GM21360 (cell line): ENCODE measurements around the gene FBXW12.

Experiments
- ATAC-seq: cut with Tn5 transposase; IDR thresholded peaks from one replicate; pipeline ENCODE4 v1.9.1; 2021; ENCODE audit warnings: mild to moderate bottlenecking, moderate library complexity; ENCODE audit not compliant: unreplicated experiment

FBXW12 gene

DNA sequence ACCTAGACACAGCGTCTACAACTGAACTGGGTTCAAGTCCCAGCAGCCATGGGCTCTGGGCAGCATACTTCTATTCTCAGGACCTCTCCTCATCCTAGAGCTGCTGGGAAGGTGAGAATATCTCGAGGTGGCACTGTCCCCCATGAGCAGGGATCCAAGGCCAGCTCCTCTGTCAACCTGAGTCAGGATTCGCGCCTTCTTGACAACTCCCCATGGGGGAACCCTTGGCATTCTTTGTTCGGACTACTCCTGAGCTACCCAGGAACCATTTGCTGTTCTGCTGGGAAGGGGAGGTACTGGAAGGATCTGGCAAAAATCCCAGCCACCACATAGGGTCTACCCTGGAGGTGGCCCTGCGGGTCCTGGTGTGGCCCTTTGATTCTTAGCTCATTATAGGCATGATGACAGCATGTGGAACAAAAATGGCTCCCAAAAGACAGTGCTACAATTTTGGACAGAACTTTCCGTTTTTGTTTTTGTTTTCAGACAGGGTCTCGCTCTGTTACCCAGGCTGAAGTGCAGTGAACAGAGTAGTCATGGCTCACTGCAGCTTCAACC is 35.6 kb downstream of the FBXW12 start:
- ATAC-seq = no peak

DNA sequence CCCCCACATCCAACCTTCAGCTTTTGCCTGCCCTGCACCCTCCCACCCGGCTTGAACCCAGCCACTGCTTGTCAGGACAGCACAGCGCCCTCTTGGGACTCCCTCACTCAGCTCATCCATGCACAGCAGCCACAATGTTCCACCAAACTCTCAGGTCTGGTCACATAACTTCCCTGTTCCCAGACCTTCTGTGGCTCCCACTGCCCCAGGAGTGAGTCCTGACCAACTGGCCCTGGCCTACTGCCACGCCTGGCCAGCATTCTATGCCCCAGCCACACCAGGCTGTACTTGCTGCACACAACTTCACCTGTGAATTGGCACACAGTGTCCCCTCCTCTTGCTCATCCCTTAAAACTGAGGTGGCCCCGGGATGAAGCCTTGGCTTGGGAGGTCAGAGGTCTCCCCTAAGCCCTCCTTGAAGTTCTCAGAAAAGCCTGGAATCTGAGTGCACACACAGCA is 36.8 kb downstream of the FBXW12 start:
- ATAC-seq = no peak

GRCh38 chr3:48409291-48410201 is 37.5 kb downstream of the FBXW12 start:
- no peak for ATAC-seq

DNA sequence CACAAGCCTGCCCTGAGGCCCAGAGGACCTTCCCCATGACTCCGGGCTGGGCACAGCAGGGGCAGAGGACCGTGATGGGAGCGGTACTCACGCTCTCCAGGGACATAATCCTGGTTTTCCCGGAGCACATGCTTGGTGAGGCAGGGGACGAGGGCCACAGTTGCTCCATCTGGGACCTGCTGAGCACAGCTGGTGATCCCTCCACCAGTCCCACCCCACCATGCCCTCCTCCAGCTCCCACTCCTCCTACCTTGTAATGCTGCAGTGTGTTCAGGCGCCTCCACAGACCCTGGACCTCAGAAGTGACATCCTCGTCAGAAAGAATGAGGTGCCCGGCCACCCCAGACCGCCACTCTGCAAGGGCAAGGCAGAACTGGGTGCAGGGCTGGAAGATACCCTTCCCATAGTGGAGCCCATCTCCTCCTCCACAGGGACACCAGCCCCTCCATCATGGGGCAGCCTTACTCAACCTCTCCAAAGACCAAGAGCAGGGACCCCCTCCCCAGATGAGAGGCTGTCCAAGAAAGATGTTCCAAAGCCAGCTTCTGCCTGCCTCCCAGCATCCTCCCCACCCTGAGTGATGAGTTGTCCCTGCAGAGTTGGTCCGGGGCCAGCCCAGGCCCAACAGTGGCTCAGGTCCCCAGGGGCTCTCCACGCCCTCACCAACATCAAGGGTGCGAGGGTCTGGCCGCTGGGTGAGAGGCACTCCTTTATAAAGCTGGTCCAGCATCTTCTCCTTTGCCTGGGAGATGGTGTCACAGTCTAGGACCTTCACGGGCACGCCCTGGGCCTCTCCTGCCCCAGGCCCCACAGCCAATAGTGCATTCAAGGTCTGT is 38.4 kb downstream of the FBXW12 start:
- no peak for ATAC-seq

DNA sequence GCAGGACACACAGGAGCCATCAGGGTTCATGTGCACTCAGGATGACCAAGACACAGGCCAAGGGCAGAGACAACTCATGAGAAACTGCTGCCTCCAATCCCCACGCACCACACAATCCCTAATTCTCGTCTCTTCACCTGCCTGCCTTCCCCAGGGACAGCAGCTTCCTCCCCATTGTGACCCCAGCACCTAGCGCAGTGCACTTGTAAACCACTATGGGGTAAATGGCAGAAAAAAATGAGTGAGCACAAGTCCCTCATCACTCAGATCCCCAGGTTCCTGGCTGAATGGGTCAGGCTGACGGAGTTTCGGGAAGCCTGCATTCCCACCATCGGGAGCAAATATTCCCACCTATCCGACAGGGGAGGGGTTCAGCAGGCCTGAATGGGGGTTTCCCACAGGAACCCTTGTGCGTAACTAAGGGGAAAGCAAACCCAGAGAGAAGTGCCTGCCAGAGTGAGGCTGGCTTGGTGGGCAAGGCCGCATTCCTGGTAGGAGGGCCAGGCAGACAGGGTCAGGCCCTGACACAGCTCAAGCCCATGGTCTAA is 39.1 kb downstream of the FBXW12 start:
- no peak for ATAC-seq

- no peak for ATAC-seq
Observed at GRCh38 chr3:48411606-48412374, 39.8 kb downstream of the FBXW12 start.

- ATAC-seq = no peak
Observed at GRCh38 chr3:48412375-48413001, 40.5 kb downstream of the FBXW12 start.

DNA sequence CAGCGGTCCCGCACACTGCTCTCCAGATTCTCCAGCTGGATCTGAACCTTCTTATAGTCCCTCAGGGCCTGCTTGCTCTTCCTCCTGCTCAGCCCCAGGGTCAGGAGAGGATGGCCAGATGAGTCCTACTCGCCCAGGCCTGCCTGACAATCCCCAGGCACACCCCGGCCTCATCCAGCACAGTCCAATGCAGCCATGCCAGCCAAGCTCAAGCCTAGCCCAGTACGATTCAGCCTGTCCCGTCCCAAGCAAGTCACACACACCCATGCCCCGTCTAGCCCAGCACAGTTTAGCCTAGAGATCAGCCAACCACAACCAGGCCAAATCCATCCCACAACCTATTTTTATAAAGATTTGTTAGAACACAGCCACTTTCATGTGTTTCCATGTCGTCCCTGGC is 41.1 kb downstream of the FBXW12 start:
- no peak for ATAC-seq

DNA sequence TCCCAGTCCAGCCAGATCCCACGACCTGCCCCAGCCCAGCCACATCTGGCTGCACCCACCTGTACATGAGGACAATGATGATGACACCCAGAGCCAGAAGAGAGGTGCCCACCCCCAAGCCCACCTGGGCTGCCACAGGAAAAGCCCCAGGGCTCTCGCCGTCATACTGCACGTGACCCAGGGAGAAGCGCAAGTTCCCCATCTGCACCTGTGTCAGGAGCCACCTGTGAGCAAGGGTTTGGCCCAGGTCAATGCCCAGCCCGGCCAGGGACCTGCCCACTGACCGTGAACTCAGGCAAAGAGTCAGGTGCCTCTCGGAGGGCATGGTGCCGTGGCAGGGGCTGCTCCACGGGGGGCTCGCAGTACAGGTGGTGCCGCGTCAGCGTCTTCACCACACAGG is 41.6 kb downstream of the FBXW12 start:
- no peak for ATAC-seq

GRCh38 chr3:48414376-48415250 is 42.6 kb downstream of the FBXW12 start:
- ATAC-seq = no peak

DNA sequence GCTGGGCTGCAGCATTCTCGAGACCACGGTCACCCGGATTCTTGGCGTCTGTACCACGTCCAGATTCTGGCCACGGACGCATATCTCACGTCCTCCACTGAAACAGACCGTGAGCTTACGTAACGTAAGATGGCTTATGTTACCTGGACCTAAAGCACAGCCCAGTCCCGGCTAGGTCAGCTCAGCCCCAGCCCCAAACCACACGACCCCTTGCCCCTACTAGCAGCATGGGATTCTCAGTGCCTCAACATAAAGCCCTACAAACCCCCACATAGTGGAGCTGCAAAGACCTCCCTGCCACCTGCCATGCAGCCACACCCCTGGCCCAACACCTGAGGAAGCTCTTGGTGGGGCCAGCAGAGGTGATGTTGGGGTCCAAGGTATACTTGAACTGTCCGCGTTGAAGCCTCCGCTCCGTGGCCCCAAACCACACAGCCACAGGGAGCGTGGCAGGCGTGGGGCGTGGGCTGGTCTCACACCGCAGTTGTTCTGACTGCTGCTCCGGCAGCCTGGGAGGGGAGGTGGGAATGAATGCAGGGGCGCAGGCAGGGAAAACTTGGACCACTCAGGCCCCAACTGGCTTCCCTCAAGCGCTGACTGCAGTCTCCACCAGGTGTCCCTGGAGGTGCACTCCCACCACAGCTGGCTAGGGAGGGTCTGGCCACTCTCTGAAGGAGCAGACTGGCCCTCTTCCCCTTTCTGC is 43.4 kb downstream of the FBXW12 start:
- ATAC-seq = no peak

DNA sequence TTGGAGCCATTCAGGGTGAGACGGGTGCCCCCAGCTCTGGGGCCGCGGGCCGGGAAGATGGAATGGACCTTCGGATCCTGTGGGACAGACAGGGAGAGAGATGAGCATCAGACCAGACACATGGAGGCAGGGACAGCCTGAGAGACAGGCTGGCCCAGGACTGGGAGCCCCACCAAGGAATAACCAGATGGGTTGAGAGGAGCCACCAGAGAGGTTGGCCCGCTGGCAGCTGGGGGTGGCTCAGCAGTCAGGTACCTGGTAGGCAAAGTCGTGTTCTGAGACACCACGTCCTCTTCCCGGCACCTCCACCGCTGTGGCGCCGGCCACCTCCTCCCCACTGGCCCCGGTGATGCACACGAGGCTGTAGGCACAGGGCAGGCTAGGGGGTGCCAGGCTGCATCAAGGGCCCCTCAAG is 44.1 kb downstream of the FBXW12 start:
- no peak for ATAC-seq

DNA sequence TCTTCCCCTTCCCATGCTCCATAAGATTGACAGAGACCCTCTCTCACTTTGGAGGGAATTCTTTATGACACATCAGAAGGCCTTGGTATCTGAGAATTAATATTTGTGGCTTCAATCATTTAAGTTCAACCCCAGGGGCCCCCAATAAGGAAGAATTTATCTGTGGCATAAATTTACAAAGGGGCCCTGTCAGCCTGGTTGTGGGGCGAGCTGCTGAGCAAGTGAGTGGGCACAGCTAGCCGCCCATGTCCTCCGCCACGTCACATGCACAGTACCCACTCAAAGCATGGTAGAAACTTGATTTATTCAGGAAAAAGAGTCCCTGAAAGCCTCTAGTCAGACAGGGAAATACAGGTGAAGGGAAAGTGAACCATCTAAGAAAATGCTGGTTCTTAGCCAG is 44.5 kb downstream of the FBXW12 start:
- no peak for ATAC-seq

GRCh38 chr3:48417529-48418108 is 45.6 kb downstream of the FBXW12 start:
- no peak for ATAC-seq

DNA sequence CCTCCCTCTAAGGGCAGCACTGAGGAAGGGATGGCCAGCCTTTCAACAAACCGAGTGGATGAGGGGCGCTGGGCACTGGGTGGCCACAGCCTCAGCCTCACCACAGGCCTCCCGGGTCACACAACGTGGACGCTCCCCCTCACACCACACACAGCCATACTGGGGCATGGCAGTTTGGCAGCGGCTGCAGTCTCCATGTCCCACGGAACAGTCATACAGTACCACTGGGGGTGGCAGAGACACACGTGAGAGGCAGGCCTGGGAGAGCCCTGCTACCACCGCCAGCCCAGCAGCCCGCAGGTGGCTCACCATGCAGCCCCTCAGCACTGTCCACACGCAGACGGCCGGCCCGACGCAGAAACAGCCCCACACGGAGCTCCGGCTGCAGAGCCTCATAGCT is 46.1 kb downstream of the FBXW12 start:
- no peak for ATAC-seq

GRCh38 chr3:48418651-48419050 is 46.6 kb downstream of the FBXW12 start:
- ATAC-seq = no peak

DNA sequence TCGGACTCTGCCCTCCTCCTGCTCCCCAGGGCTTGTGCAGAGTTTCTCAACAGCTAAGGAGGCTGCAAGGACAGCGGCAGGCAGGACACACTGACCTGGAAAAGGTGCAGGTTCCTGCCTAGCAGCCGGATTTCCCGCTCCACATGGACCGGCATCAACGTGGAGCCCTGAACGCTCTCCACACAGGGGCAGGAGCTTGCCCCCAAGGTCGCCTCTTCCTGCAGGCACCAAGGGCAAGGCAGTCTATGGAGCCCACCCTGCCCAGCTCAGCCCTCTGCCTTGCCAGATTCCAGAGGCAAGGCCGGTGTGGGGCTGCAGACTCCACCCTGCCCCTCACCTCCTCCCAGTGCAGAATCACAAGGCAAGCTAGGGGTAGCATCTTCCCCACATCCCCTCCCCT is 47.1 kb downstream of the FBXW12 start:
- ATAC-seq = no peak

DNA sequence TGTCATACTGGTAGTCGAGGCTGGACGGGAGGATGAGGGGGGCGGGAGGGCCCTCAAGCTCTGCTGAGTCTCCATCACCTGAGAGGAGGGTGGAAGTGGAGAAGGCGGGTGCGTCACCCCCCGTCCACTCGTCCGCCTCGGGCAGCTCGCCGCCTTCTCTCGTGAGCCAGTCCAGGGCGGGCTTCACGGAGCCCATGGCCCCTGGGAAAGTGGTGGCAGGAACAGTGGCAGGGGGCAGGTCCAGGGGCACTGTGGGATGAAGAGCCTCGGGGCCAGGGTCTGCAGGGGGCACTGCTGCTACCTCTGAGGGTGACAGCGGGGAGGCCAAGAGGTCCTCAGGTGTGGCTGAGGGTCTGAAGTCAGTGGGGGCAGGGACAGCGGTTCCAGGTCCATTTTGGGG is 47.6 kb downstream of the FBXW12 start:
- no peak for ATAC-seq
